HG03039 (cell line): ENCODE data around the gene DENND6B.
"Not testable (repeated sequence)": the region's sequence is repeated elsewhere in the genome, so short reads cannot be mapped to it uniquely, and the experiment has no call there.

ENCODE experiments used
- ATAC-seq: cut with Tn5 transposase; IDR thresholded peaks from one replicate; pipeline ENCODE4 v1.9.1; 2021; ENCODE audit warnings: mild to moderate bottlenecking, moderate library complexity; ENCODE audit not compliant: unreplicated experiment

Gene DENND6B, protein sequence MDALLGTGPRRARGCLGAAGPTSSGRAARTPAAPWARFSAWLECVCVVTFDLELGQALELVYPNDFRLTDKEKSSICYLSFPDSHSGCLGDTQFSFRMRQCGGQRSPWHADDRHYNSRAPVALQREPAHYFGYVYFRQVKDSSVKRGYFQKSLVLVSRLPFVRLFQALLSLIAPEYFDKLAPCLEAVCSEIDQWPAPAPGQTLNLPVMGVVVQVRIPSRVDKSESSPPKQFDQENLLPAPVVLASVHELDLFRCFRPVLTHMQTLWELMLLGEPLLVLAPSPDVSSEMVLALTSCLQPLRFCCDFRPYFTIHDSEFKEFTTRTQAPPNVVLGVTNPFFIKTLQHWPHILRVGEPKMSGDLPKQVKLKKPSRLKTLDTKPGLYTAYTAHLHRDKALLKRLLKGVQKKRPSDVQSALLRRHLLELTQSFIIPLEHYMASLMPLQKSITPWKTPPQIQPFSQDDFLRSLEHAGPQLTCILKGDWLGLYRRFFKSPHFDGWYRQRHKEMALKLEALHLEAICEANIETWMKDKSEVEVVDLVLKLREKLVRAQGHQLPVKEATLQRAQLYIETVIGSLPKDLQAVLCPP

DNA sequence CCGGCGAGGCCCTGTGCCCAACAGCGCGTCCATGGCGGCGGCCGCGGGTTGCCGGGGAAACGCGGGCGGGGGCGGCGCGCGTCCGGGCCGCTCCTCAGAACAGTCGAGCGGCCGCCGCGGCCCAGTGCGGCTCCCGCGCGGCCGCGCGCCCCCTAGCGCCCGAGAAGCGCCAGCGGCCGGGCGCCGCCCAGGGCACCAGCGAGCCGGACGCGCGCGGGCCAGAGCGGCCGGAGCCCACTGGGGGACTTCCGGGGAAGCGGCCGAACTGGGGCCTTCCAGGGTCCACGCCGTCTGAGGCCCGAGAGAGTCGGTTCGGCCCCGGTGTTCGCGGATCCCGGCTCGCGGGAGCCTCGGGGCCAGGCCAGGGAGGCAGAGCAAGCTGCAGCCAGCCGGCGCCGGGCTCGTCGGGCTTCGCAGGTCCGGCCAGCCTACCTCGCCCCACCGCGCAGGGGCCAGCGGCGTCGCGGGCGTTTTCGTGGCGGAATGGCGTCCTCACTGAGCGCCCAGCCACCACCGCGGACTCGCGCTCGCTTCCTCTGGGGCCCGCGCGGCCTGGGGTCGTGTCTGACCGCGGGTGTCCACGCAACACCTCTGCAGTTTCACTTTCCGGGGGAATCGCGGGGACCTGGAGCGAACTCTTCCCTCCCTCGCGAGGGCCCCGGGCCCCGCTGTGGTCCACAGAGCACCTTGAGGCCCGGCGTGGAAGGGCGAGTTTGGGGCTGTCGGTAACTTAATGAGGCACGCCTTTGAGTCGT is at the start of gene DENND6B:
Gene DENND6B (minus strand): TSS at position 57 of the 755 bp plus-strand sequence. CDS start 24 bp downstream, at position 33.
- no peak for ATAC-seq

DNA sequence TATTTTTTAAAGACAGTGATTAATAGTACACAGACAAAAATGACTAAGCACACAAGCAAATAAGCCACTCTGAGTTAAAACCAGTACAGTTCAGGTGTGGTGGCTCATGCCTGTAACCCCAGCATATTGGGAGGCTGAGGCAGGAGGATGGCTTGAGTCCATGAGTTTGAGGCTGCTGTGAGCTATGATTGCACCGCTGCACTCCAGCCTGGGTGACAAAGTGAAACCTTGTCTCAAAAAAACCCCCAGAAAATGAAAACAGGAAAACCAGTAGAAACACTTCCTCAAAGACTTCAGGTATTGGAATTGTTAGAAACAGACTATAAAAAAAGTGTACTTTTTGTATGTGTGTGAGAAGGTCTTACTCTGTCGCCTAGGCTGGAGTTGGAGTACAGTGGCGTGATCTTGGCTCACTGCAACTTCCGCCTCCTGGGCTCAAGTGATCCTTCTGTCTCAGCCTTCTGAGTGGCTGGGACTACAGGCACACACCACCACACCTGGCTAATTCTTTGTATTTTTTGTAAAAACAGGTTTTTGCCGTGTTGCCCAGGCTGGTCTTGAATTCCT is 49.4 kb upstream of the DENND6B start:
- ATAC-seq, result no peak

DNA sequence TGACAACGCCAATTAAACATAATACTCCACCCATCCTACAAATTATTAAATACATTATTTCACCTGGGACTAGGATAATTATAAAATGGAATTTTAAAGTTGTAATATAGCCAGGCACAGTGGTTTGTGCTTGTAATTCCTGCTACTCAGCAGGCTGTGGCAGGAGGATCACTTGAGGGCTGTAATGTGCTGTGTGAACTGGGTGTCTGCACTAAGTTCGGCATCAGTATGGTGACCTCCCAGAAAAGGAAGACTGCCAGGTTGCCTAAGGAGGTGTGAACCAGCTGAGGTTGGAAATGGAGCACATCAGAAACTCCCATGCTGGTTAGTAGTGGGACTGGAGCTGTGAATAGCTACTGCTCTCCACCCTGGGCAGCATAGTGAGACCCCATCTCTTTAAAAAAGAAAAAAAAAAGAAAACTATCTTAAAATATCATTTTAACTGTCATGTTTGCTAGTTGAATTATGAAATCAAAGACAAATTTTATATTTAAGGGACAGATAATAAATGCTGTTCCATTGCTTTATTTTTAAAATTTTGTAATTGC is 44.4 kb upstream of the DENND6B start:
- ATAC-seq, result no peak

DNA sequence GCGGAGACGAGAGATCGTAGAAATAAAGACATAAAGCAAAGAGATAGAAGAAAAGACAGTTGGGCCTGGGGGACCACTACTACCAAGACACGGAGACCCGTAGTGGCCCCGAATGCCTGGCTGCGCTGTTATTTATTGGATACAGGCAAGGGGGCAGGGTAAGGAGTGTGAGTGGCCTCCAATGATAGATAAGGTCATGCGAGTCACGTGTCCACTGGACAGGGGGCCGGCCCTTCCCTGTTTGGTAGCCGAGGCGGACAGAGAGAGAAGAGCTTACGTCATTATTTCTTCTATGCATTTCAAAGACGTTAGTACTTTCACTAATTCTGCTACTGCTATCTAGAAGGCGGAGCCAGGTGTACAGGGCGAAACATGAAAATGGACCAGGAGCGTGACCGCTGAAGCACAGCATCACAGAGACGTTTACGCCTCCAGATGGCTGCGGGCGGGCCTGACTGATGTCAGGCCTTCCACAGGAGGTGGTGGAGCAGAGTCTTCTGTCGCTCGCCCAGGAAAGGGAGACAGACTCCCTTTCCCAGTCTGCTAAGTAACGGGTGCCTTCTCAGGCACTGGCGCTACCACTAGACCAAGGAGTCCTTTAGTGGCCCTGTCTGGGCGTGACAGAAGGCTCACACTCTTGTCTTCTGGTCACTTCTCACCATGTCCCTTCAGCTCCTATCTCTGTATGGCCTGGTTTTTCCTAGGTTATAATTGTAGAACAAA is 41.1 kb upstream of the DENND6B start:
- no peak for ATAC-seq

DNA sequence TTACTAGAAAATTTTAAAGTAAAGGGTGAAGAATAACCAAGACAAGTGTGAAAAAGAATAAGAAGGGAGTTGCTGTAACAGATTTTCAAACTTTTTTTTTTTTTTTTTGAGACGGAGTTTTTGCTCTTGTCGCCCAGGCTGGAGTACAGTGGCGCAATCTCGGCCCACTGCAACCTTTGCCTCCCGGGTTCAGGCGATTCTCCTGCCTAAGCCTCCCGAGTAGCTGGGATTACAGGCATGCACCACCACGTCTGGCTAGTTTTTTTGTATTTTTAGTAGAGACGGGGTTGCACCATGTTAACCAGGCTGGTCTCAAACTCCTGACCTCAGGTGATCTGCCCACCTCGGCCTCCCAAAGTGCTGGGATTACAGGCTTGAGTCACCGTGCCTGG is 37.0 kb upstream of the DENND6B start:
- not testable (repeated sequence) for ATAC-seq

DNA sequence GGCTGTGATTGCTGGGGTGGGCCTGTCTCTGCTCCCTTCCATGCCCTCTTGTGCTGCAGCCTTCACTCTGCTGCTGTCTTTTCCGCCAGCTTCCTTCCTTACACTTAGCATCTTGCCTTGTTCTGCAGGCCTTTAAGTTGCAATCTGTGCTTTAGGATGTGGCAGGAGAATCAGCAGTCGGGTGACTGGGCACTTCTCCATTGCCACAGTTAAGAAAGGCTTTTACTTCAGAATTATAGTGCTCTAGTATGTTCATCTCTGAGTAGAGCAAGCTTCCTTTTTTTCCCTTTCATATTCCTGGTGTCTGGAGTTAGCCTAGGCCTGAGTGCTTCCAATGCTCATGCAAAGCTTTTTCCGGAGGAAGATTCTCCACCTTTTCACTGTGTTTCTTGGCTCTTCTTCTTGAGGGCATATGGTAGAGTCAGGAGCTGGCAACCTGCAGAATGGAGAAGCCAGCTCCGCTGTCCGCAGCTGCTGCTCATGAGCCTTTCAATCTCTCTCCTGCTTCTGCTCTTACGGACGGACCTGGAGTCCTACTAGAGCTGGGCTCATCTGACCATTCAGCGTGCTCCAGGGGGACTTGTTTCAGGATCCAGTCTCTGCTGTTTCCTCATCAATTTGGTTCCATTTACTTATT is 36.5 kb upstream of the DENND6B start:
- ATAC-seq, result no peak

DNA sequence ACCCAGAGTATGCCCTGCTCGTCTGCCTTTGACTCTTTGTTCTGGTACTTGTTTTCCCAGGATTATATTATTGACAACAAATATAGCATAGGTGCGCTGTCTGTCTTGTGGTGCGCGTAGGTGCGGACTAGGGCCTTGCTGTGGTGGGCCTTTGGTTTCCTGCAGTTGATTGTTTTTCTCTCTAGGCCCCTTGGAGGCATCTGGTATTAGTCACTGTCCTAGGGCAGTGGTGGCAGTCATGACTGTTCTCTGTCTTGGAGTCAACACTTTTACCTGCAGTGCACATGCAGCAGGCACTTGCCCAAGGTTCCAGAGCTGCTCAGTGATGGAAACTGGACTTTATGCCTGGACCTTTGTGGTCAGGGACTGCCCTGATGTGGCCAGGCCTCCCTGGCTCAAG is 34.9 kb upstream of the DENND6B start:
- ATAC-seq, result no peak

DNA sequence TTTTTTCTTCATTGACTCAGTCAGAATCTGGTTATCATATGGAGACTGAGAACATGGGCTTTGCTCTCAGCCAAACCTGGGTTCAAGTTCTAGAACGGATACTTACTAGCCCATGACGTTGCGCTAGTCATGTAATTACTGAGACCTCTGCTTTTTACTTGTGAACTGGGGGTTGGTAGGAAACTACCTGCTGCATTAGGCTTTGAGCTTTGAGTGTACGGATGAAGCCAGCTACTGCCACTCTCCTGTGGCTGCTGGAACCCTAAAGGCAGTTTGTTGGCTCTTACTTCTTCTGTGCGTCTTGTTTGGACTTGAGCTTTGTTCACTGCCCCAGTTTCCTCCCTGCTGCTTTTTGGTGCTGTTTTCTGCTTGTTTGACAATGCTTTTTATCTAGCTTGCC is 34.4 kb upstream of the DENND6B start:
- no peak for ATAC-seq

DNA sequence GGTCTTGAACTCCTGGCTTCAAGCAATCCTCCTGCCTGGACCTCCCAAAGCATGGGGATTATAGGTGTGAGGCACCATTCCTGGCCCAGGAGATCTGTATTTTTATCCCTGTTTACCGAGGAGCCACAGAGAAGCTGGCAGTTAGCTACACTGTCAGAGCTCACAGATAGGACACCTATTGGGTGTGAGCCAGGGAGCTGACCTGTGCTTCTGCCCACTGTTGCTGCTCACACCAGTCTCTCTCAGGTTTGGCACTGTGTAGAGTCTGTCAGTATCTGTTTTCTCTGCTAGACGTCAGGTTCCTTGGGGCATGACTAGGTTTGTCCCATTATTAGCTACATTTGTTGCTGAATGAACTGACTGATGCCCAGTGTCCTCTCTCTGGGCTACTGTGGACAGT is 33.8 kb upstream of the DENND6B start:
- no peak for ATAC-seq

DNA sequence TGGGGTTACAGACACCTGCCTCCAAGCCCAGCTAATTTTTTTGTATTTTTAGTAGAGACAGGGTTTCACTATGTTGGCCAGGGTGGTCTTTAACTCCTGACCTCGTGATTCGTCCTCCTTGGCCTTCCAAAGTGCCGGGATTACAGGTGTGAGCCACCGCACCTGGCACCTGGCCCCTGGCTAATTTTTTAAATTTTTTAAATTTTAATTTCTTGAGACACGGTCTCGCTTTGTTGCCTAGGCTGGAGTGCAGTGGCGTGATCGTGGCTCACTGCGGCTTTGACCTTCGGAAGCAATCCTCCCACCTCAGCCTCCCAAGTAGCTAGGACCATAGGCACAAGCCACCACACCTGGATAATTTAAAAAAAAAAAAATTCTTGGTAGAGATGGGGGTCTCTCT is 30.9 kb upstream of the DENND6B start:
- ATAC-seq, result no peak

DNA sequence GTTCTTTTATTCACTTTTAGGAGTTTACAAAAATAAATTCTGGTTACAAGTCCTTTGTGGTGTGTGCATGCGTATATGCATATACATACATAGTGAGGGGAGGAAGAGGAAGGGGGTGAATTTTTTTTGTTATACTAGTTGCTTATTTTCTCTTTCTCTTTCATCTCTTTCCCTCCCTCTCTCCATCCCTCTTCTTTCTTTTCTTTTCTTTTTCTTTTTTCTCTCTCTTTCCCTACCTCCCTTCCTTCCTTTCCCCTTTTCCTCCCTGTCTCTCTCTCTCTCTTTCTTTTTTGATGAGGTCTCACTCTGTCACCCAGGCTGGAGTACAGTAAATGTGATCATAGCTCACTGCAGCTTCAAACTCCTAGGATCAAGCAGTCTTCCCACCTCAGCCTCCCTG is 30.4 kb upstream of the DENND6B start:
- no peak for ATAC-seq

DNA sequence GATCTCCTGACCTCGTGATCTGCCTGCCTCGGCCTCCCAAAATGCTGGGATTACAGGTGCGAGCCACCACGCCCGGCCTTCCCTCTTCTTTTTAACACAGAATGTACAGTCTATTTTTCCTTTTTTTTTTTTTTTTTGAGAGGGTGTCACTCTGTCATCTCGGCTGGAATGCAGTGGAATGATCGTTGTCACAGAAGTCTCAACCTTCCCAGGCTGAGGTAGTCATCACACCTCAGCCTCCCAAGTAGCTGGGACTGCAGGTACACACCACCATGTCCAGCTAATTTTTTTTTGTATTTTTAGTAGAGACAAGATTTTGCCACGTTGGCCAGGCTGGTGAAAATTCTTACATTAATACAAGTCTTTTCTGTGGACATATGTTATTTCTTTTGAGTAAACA is 29.4 kb upstream of the DENND6B start:
- ATAC-seq, result no peak

DNA sequence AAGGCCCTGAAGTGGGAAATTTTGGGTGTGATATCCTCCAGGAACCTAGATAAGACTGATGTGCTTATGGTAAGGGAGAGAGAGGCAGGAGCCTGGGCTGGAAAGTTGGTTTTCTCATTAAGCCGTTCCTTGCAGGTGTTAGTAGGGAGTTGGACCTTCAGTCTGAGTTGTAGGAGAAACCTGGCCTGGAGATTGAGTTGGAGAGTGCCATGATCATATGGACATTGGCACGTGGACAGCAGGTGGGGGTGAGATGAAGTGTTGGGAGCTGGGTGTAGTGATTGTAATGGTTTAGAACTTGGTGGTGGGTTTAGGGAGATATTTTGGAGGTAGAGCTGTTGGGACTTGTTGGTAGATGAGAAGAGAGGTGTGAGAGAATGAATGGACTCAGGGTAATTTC is 21.2 kb upstream of the DENND6B start:
- ATAC-seq, result no peak

DNA sequence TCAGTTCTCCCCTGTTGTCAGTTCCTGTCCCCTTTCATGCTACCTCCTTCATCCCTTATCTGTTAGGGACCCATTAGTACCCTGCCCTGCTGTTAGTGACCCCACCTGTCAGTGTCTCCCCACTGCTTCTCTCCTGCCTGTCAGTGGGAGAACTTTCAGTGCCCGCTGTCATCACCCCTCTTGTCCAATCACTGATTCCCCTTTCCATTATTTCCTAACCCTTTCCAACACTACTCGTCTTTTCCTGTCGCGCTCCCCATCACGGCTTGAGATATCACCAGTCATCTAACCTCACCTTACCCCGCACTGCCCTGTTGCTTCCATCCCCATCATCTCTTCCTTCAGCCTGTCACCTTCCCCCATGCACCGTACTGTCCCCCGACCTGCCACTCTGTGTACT is 20.3 kb upstream of the DENND6B start:
- no peak for ATAC-seq

DNA sequence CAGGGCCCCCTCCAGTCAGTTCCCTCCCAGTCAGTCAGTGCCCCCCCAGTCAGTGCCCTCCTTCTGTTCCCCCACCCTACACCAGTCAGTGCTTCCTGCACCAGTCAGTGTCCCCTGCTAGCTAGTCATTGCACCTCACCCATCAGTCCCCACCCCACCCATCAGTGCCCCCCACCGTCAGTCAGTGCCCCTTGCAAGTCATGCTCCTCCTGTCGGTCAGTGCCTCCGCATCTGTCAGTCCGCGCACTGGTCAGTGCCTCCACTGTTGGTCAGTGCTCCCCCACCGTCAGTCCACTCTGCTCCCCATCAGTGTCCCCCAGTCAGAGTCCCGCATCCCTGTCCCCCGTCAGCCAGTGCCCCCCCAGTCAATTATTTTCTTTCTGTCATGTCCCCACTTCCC is 19.7 kb upstream of the DENND6B start:
- ATAC-seq, result no peak

DNA sequence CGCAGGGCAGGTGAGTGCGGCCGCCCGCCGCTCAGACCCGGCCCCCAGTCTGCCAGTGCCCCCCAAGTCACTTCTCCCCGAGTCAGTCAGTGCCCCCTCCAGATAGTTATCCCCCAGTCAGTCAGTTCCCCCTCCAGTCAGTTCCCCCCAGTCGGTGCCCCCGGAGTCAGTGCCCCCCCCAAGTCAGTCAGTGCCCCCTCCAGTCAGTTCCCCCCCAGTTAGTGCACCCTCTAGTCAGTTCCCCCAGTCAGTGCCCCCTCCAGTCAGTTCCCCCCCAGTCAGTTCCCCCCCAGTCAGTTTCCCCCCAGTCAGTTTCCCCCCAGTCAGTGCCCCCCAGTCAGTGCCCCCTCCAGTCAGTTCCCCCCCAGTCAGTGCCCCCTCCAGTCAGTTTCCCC is 16.7 kb upstream of the DENND6B start:
- no peak for ATAC-seq

DNA sequence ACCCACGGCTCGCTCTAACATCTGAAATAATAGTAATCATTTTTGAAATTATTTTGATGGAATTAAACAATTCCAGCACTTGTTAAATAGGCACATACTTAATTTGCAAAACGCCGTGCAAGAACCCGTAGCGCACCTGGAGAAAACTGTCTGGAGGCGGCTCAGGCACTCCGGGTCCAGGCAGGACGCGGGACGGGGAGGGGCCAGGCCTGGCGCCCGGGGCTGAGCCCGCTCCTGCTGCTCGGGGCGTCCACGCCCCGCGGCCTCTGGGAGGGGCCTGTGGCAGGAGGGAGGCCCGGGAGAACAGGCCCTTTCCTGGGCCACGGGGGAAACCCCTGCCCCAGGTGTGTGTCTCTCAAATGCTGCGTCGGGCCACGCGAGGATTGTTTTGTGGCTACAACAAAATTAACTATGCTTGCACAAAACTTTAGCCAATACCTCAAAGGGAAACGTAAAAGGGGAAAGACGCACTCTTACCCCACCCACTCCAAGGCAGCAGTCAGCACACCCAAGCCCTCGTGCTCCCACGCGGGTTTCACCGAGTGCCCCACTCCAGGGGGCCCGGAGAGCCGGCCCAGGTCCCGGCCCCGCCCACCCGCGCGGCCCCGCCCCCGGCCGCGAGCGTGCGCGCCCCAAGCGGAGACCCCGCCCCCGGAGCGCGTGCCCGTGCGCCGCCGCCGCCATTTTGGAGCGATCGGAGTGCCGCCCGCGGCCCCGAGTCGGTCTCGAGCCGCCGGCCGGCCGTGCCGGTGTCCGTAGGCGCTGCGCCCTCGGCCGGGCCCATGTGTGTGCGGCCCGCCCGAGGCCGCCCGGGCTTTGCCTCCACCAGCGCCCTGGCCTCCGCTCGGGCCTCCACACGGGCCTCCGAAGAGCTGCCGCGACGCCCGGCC is 16.1 kb upstream of the DENND6B start, which contains the start of gene PPP6R2:
Gene PPP6R2 (plus strand): TSS at position 677 of the 890 bp plus-strand sequence. CDS start 50,582 bp downstream, outside the sequence.
- peak; percentile 66 for ATAC-seq

DNA sequence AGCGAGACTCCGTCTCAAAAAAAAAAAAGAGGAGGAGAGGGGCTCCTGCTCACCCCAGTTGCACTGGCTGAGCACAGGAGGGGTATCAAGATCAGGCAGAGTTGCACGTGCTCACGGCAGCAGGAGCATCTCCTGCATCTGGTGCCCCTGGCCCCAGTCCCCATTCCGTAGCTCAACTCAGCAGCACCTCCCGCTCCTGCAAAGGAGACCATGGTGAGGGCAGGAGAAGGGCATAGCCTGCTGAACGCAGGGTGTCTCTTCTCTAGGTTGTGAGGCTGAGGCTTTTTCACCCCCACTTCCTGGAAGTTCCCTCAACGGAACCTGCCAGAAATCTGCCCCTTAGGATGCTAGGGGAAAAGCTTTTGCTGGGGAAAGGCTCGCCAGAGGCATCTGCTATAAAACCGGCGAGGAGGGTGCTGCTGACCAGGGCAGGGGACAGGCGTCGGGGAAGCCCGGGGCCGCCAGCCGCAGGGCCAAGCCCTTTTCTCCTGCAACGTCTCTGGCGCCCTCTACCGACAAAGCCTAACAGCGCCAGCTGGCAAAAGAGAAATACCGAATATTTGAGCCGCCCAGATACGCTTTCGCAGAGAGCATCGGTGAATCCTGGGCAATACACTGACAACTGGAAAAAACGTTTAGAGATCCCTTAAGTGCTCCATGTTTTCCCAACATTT is 15.3 kb upstream of the DENND6B start:
- ATAC-seq, result no peak
